ENCODE data around the gene SLC6A9. TPM values are rescaled to one million over a fixed set of nuclear protein-coding genes. Genes with fewer than 3 reads are reported as not detected.

SLC6A9 gene
- polyA plus RNA-seq, 1 donor = 3.5 TPM

DNA sequence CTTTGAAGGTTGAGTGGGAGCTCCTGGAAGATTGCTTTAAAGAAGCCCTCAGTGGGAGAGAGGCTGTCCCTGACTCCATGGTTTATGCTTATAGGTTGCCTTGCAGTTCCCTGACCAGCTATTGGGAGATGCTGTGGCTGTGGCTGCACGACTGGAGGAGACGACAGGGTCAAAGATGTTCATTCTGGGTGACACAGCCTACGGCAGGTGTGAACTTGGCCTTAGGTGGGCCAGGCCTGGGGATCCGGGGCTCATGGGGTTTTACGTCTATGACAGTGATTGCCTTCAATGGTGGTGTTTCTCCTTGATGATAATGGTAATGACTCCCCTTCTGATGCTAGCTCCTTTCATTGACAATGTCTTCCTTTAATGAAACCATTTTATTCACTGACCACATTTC is 60.8 kb downstream of the SLC6A9 start:
- H3K9me3 ChIP-seq (ENCODE audit: control insufficient read depth, low read depth, low read length) = no peaks in the 10 kb centered on the region
- WGBS (ENCODE audit: insufficient coverage, low lambda C conversion rate) = no CpG with 5 or more reads among the region's 5 CpGs
- H3K27ac ChIP-seq (ENCODE audit: low read length) = no peak overlapping the region

DNA sequence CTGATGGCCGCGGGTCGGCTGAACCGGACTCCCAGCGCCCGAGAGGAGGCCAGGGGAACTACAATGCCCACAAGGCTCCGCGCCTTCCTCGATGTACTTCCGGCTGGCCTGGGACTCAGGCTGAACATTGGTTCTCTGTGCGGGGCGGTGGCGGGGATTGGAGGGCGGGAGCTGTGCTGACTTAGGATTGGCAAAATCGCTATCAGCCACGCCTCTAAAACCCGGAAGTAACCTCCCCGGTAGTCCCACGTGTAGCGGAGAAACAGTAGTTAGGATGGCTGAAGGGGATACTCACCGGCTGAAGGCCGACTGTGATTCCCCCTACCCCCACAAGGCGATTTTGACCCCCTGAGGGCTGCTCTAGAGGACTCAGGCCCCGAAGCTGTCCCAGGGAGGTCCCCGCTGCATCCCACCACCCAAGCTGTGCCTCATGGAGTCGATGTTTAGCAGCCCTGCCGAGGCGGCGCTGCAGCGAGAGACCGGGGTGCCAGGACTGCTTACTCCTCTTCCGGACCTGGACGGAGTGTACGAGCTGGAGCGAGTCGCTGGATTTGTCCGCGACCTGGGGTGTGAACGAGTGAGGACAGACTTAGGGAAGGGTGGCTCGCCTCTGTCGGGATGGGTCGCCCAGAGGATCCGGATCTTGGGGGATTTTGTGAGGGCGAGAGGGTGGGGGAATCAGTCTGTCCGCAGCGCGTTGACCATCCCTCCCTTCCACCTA is 61.4 kb downstream of the SLC6A9 start, which contains the start of gene DPH2:
Gene DPH2, plus strand, starts transcription at position 265 of the 721 bp plus-strand sequence. Its CDS starts 166 bp downstream, at position 431.
- Histone ChIP-seq H3K27me3 (ENCODE audit: control insufficient read depth, insufficient read depth, low read length) (no peaks in the 10 kb centered on the region), H3K9me3 (ENCODE audit: control insufficient read depth, low read depth, low read length) (no peaks in the 10 kb centered on the region), H3K4me1 (ENCODE audit: control insufficient read depth, insufficient read depth, low read length) (no peaks in the 10 kb centered on the region), H3K27ac (ENCODE audit: low read length) (no peak within 1 kb of the TSS), H3K36me3 (ENCODE audit: control insufficient read depth, insufficient read depth, low read length) (peaks cover 23% of the 10 kb centered on the region), H3K4me3 (ENCODE audit: low read length) (peak within 1 kb of the TSS; percentile 90)
- peak; percentile 96 to 97 for DNase-seq
- WGBS (ENCODE audit: insufficient coverage, low lambda C conversion rate) = no CpG with 5 or more reads among the region's 47 CpGs

More for the DNA sequence above, 60.8 kb downstream of the SLC6A9 start:
- DNase-seq = no peak
- Histone ChIP-seq H3K4me3 (ENCODE audit: low read length) (peak overlapping the region; percentile 90), H3K4me1 (ENCODE audit: control insufficient read depth, insufficient read depth, low read length) (no peaks in the 10 kb centered on the region), H3K36me3 (ENCODE audit: control insufficient read depth, insufficient read depth, low read length) (peaks cover 23% of the 10 kb centered on the region), H3K27me3 (ENCODE audit: control insufficient read depth, insufficient read depth, low read length) (no peaks in the 10 kb centered on the region)

DNA sequence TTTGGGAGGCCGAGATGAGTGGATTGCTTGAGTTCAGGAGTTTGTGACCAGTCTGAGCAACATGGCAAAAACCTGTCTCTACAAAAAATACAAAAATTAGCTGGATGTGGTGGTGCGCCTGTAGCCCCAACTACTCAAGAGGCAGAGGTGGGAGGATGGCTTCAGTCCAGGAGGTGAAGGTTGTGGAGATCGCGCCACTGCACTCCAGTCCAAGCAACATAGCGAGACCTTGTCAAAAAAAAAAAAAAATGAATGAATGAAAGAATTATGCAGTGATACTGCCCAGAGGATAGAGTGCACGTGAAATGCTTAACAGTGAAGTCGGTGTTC is 61.9 kb downstream of the SLC6A9 start:
- Histone ChIP-seq H3K4me1 (ENCODE audit: control insufficient read depth, insufficient read depth, low read length) (no peaks in the 10 kb centered on the region), H3K4me3 (ENCODE audit: low read length) (peak overlapping the region; percentile 17), H3K27me3 (ENCODE audit: control insufficient read depth, insufficient read depth, low read length) (no peaks in the 10 kb centered on the region), H3K27ac (ENCODE audit: low read length) (no peak overlapping the region), H3K9me3 (ENCODE audit: control insufficient read depth, low read depth, low read length) (no peaks in the 10 kb centered on the region), H3K36me3 (ENCODE audit: control insufficient read depth, insufficient read depth, low read length) (peaks cover 27% of the 10 kb centered on the region)
- no CpG with 5 or more reads among the region's 7 CpGs for WGBS (ENCODE audit: insufficient coverage, low lambda C conversion rate)
- no peak for DNase-seq

DNA sequence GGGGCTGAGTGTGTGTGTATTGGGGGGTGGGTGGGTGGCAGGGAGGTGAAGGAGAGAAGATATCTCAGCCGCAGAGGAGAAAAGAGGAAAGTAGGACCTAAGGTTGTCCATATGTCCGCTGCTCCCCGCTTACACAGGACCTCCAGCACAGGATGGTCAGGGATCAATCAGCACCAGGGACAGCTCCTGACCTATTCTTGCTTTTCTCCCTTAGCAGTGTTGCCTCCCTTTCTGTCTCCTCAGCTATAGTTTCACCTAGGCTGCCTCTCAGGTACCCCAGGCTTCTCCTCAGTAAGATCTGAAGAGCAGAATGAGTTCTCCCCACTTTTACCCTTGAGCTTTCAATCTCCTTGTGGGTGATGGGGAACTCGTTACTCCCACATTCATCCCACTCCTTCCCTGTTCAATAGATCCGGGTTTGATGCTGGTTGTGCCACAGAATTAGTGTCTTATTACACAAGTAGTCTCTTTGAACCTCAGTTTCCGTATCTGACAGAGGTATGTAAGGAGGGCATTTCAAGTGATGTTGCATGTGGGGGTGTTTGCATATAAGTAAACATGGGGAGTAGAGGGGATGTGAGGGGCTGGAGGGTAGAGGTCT is 62.8 kb downstream of the SLC6A9 start:
- H3K36me3 ChIP-seq (ENCODE audit: control insufficient read depth, insufficient read depth, low read length) = peaks cover 29% of the 10 kb centered on the region
- no peaks in the 10 kb centered on the region for H3K4me1 ChIP-seq (ENCODE audit: control insufficient read depth, insufficient read depth, low read length)
- H3K4me3 ChIP-seq (ENCODE audit: low read length) = no peak overlapping the region
- no peaks in the 10 kb centered on the region for H3K9me3 ChIP-seq (ENCODE audit: control insufficient read depth, low read depth, low read length)
- DNase-seq = peak in 1 of 2 donors; percentile 26
- 88% methylated on average over 4 of the region's 6 CpGs for WGBS (ENCODE audit: insufficient coverage, low lambda C conversion rate)
- H3K27me3 ChIP-seq (ENCODE audit: control insufficient read depth, insufficient read depth, low read length) = no peaks in the 10 kb centered on the region
- no peak overlapping the region for H3K27ac ChIP-seq (ENCODE audit: low read length)

DNA sequence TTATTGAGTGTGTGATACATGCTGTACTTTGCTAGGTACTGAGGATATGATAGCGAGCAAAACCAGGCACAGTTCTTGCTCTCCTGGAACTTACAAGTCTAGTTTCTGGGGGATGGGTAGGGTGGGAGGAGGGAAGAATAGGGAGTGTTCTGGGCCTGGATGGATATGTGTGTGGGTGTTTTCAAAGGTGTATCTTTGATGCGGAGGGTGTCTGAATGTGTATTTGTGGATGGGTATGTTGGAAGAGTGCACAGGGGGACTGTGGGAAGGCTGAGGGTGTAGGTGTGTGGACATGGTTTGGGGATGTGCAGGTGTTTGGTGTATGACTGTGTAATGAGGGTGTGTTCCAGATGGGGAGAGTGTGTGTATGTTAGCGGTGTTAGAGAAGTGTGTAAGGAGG is 65.9 kb downstream of the SLC6A9 start:
- Histone ChIP-seq H3K27me3 (ENCODE audit: control insufficient read depth, insufficient read depth, low read length) (no peaks in the 10 kb centered on the region), H3K36me3 (ENCODE audit: control insufficient read depth, insufficient read depth, low read length) (peaks cover 48% of the 10 kb centered on the region), H3K9me3 (ENCODE audit: control insufficient read depth, low read depth, low read length) (no peaks in the 10 kb centered on the region), H3K4me3 (ENCODE audit: low read length) (no peak overlapping the region), H3K27ac (ENCODE audit: low read length) (no peak overlapping the region), H3K4me1 (ENCODE audit: control insufficient read depth, insufficient read depth, low read length) (no peaks in the 10 kb centered on the region)
- WGBS (ENCODE audit: insufficient coverage, low lambda C conversion rate) = no CpG with 5 or more reads among the region's 3 CpGs
- no peak for DNase-seq

DNA sequence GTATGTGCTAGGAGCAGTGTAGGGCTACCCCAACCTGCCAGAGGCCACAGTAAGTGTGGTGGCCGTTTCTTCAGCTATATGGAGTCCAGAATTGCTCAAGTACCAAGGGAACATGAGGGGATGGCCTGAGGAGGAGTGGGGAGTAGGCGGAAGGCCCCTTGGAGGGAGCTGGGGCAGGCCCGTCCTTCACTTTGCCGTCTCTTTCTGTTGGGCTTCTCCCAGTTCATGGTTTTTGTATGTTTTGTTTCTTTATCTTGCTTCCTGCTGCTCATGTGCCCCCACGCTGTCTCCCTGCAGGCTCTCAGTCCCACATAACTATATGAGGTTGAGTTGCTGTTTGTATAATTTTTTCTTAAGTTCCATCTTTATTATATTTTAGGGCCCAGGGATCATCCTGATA is 67.4 kb downstream of the SLC6A9 start:
- Histone ChIP-seq H3K4me1 (ENCODE audit: control insufficient read depth, insufficient read depth, low read length) (no peaks in the 10 kb centered on the region), H3K4me3 (ENCODE audit: low read length) (no peak overlapping the region), H3K27me3 (ENCODE audit: control insufficient read depth, insufficient read depth, low read length) (no peaks in the 10 kb centered on the region), H3K9me3 (ENCODE audit: control insufficient read depth, low read depth, low read length) (no peaks in the 10 kb centered on the region), H3K27ac (ENCODE audit: low read length) (no peak overlapping the region), H3K36me3 (ENCODE audit: control insufficient read depth, insufficient read depth, low read length) (peaks cover 59% of the 10 kb centered on the region)
- no peak for DNase-seq
- 89% methylated on average over 3 of the region's 5 CpGs for WGBS (ENCODE audit: insufficient coverage, low lambda C conversion rate)

DNA sequence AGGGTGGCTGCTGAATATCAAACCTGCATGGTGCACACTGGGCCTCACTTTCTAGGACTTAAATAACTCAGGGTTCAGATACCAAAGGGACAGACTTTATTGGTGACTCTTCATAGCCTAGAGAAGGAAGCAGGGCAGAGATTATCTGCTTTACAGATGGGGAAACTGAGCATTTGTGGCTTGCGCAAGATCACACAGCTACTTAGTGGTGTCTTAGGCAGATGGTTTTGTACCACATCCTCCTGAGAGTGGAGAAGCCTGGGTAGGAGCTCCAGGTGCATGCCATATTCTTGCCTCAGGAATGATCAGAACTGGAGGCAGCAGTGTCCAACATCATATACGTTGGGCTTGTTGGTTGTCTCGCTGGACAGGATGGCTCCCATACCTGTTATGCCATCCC is 68.3 kb downstream of the SLC6A9 start:
- peaks cover 66% of the 10 kb centered on the region for H3K36me3 ChIP-seq (ENCODE audit: control insufficient read depth, insufficient read depth, low read length)
- no peaks in the 10 kb centered on the region for H3K9me3 ChIP-seq (ENCODE audit: control insufficient read depth, low read depth, low read length)
- no peak overlapping the region for H3K27ac ChIP-seq (ENCODE audit: low read length)
- no peaks in the 10 kb centered on the region for H3K27me3 ChIP-seq (ENCODE audit: control insufficient read depth, insufficient read depth, low read length)
- DNase-seq = no peak
- H3K4me1 ChIP-seq (ENCODE audit: control insufficient read depth, insufficient read depth, low read length) = no peaks in the 10 kb centered on the region
- WGBS (ENCODE audit: insufficient coverage, low lambda C conversion rate) = no CpG with 5 or more reads among the region's 3 CpGs
- H3K4me3 ChIP-seq (ENCODE audit: low read length) = no peak overlapping the region

DNA sequence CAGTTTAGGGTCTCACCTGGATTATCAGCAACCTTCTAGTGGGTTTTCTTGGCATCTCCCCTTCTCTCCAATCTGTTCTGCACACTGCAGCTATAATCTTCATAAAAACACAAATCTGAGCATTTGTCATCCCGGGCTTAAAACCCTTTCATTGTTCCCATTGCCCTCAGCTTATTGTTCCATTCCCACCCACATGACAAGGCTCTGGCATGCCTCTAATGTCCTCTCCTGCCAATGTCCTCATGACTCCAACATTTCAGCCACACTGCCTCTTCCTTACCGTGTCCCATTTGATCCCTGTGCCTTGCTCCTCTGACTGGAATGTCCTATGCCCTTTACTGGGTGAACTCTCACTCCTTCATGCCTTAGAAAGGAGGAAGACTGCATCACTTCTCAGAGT is 68.9 kb downstream of the SLC6A9 start:
- Histone ChIP-seq H3K4me1 (ENCODE audit: control insufficient read depth, insufficient read depth, low read length) (no peaks in the 10 kb centered on the region), H3K27me3 (ENCODE audit: control insufficient read depth, insufficient read depth, low read length) (no peaks in the 10 kb centered on the region), H3K36me3 (ENCODE audit: control insufficient read depth, insufficient read depth, low read length) (peaks cover 66% of the 10 kb centered on the region), H3K4me3 (ENCODE audit: low read length) (no peak overlapping the region), H3K9me3 (ENCODE audit: control insufficient read depth, low read depth, low read length) (no peaks in the 10 kb centered on the region), H3K27ac (ENCODE audit: low read length) (no peak overlapping the region)
- 100% methylated on average over 1 of the region's 2 CpGs for WGBS (ENCODE audit: insufficient coverage, low lambda C conversion rate)
- DNase-seq = no peak

DNA sequence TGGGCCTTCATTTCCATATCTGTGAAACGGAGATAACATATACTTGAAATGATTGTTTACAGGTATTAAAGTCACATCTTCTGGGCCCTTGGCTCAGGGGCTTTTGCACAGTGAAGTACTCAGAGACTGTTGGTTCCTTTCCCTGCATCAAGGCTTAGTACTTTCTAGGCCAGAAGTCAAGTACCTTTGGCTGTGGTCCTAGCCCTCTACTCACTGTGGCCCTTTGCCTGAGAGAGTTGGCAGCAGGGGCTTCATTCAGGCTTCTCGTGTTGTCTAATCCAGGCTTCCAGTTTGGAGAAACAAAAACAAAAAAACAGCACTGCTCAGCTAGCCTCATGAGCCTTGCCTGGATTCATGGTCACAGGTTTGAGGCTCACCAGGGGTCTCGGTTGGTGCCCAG is 69.6 kb downstream of the SLC6A9 start:
- no peaks in the 10 kb centered on the region for H3K27me3 ChIP-seq (ENCODE audit: control insufficient read depth, insufficient read depth, low read length)
- no CpG with 5 or more reads among the region's 3 CpGs for WGBS (ENCODE audit: insufficient coverage, low lambda C conversion rate)
- no peaks in the 10 kb centered on the region for H3K4me1 ChIP-seq (ENCODE audit: control insufficient read depth, insufficient read depth, low read length)
- no peak for DNase-seq
- H3K4me3 ChIP-seq (ENCODE audit: low read length) = no peak overlapping the region
- H3K27ac ChIP-seq (ENCODE audit: low read length) = no peak overlapping the region
- no peaks in the 10 kb centered on the region for H3K9me3 ChIP-seq (ENCODE audit: control insufficient read depth, low read depth, low read length)
- H3K36me3 ChIP-seq (ENCODE audit: control insufficient read depth, insufficient read depth, low read length) = peaks cover 71% of the 10 kb centered on the region

DNA sequence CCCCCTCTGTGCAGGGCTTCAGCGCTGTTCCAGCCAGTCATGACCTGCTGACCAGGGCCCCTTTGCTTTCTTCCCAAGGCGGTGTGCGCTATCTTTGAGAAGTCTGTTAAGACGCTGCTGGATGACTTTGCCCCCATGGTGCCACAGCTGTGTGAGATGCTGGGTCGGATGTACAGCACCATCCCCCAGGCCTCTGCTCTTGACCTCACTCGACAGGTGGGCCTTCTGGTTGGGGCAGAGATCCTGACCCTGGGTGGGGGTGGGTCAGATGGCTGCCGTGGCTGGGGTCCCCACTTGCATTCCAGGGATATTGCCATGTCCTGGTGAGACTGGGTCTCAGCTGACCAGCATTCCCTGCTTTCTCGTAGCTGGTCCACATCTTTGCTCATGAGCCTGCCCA is 70.5 kb downstream of the SLC6A9 start:
- Histone ChIP-seq H3K9me3 (ENCODE audit: control insufficient read depth, low read depth, low read length) (no peaks in the 10 kb centered on the region), H3K4me3 (ENCODE audit: low read length) (no peak overlapping the region), H3K4me1 (ENCODE audit: control insufficient read depth, insufficient read depth, low read length) (no peaks in the 10 kb centered on the region), H3K36me3 (ENCODE audit: control insufficient read depth, insufficient read depth, low read length) (peaks cover 74% of the 10 kb centered on the region), H3K27me3 (ENCODE audit: control insufficient read depth, insufficient read depth, low read length) (no peaks in the 10 kb centered on the region), H3K27ac (ENCODE audit: low read length) (no peak overlapping the region)
- DNase-seq = no peak
- no CpG with 5 or more reads among the region's 8 CpGs for WGBS (ENCODE audit: insufficient coverage, low lambda C conversion rate)
